ENCODE results near the gene HMOX1.
"Not testable (repeated sequence)": the region's sequence is repeated elsewhere in the genome, so short reads cannot be mapped to it uniquely, and the experiment has no call there.

The HMOX1 gene

DNA sequence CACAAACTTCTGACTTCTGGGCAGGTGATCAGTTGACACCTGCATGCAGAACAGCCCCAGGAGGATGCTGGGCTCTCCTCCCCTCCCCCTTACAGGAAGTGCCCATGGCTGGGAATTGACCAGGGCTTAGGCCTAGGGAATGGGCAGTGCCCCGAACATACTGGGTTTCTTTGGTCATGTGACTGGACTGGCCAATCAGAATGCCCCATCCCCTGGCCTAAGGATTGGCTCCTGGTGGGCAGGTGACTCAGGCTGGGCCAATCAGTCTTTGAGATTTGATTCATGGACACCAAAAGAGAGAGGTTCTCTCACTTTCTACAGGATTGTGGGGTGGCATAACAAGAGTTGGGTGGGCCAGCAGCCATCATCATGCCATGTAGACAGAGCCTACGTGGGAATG, 56.2 kb downstream of the HMOX1 start:
- no peak for DNase-seq

DNA sequence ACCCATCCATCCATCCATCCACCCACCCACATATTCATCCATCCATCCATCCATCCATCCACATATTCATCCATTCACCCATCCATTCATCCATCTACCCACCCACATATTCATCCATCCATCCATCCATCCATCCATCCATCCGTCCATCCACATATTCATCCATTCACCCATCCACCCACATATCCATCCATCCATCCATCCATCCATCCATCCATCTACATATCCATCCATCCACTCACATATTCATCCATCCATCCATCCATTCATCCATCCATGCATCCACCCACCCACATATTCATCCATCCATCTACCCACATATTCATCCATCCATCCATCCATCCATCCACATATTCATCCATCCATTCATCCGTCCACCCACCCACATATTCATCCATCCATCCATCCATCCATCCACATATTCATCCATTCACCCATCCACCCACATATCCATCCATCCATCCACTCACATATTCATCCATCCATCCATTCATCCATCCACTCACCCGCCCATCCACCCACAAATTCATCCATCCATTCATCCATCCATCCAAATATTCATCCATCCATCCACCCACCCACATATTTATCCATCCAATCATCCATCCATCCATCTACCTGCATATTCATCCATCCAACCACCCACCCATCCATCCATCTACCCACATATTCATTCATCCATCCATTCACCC, 57.9 kb downstream of the HMOX1 start:
- DNase-seq, result not testable (repeated sequence)

DNA sequence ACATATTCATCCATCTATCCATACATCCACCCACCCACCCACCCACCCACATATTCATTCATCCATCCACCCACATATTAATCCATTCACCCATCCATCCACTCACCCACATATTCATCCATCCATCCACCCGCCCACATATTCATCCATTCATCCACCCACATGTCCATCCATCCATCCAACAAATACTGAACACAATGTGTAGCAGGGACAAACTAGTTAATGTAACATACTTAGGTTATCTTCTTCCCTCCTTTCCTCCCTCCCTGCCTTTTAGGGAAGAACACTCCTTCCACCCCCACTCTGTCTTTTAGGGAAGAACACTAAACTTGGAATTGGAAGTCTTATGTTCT, 58.4 kb downstream of the HMOX1 start:
- no peak for DNase-seq

DNA sequence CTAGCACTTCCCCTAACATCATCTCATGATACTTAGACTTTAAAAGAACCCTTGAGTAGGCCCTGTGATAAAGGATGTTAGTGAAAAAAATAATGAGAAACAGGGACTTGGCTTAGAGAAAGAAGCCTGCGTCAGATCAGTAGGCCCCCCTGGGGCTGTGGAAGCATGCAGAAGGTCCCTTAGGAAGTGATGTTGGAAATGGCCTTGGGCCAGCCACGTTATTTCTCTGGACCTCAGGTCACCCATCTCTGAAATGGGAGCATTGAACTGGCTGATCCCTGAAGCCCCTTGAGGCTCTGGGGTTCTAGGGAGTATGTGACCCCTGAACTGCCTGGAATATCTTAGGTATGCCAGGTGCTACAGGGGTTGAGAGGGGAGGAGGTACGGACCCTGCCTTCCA, 59.2 kb downstream of the HMOX1 start:
- DNase-seq, result no peak

DNA sequence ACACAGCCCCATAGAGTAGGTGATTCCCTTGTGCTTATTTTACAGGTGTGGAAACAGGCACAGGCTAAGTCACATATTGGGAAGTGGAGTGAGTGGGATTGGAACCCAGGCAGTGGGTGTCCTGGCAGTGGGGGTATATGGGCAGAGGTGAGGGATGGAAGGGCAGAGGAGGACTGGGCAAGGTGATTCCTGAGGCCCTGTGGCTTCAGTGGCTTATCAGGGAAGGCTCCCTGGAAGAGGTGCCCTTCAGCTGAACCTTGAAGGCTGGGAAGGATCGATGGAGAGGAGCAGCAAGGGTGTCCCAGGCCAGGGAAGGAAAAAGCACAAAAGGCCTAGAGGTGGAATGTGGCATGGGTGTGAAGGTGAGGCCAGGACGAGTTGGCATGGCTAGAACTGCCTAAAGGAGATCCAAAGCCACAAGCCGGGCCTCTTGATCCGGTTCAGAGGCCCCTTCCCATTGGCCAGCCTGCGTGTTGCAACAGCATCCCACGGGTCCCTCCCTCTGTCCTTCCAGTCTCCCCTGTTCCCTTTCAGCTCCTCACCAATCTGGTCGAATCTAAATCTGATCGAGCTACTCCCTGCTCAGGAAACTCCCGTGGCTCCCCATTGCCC, 60.7 kb downstream of the HMOX1 start:
- DNase-seq, result no peak

DNA sequence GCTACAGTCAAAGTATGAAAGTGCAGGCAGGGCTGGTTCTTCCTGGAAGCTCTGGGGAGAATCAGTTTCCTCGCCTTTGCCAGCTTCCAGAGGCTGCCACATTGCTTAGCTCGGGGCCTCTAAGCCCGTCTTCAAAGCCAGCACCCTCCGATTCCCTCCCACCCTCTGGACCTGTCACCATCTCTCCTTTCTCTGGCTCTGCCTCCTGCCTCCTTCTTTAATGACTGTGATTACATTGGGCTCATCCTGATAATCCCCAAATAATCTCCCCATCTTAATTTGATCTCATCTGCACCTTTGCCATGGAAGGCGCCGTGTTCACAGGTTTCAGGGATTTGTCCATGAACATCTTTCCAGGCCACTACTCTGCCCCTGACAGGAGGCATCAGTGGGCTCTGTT, 61.6 kb downstream of the HMOX1 start:
- DNase-seq, result no peak

DNA sequence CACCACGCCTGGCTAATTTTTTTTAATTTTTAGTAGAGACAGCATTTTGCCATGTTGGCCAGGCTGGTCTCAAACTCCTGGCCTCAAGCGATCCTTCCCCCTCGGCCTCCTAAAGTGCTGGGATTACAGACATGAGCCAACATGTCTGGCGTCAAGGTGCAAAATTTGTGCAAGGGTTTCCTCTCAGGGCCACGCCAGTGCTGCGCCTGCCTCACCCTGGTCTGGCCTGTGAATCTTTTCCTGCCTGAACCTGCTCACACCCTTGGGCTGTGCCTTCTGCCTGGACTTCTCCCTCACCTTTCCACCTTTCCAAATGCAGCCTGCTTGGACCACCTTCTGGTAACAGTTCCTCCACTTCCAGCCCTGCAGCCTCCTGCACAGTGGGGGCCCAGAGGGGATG, 62.4 kb downstream of the HMOX1 start:
- no peak for DNase-seq
